ENCODE measurements around the gene KISS1R.

DNA sequence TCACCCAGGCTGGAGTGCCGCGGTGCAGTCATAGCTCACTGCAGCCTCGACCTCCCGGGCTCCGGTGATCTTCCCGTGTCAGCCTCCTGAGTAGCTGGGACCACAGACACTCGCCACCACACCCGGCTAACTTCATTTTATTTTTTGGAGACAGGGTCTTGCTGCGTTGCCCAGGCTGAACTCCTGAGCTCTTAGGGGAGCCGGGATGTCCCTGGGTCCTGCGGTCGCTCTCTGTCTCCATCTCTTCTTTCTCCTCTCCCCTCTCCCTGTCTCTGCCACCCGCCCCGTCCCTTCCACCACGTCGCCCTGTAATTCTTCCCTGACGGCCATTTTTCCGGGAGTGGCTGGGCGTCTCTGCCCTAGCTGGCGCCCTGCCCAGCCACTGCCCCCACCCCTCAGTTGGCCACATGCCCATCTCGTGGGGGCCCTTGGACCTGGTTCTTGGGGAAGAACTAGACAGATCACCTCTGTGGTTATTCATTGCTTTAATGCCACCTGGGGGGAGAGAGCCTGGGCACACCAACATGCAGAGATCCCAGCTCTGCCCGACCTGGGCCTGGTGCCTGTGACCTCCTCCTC lies 27.6 kb downstream of the KISS1R start:
- no peak for TF ChIP-seq CTCF (IDR thresholded peaks at IDR 0.05)
- no peak for TF ChIP-seq POLR2A (IDR thresholded peaks at IDR 0.05)
